Loucy (cell line): Measurements from ENCODE around the gene SPTSSA.

Source experiments
- EZH2phosphoT487 ChIP-seq: fragments of 200-600 bp; IDR thresholded peaks from 2 replicates; pipeline ENCODE4 v1.6.1; 2018; ENCODE audit warnings: antibody characterized with exemption, mild to moderate bottlenecking, moderate library complexity, borderline replicate concordance
- TF ChIP-seq, protein P1 (sequence below): fragments of 200-600 bp; sonication (generic); conservative IDR thresholded peaks from 2 replicates; pipeline ENCODE4 v1.5.1; 2014; ENCODE audit warnings: mild to moderate bottlenecking, antibody characterized with exemption, low read length

DNA sequence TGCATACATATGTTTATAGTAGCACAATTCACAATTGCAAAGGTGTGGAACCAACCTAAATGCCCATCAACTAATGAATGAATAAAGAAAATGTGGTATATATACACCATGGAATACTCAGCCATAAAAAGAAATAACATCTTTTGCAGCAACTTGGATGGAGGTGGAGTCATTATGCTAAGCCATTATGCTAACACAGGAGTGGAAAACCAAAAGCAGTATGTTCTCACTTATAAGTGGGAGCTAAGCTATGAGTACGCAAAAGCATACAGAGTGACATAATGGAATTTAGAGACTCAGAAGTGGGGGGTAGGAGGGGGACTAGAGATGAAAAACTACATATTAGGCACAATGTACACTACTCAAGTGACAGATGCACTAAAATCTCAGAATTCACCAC is 16.2 kb upstream of the SPTSSA start:
- TF ChIP-seq, protein P1, sequence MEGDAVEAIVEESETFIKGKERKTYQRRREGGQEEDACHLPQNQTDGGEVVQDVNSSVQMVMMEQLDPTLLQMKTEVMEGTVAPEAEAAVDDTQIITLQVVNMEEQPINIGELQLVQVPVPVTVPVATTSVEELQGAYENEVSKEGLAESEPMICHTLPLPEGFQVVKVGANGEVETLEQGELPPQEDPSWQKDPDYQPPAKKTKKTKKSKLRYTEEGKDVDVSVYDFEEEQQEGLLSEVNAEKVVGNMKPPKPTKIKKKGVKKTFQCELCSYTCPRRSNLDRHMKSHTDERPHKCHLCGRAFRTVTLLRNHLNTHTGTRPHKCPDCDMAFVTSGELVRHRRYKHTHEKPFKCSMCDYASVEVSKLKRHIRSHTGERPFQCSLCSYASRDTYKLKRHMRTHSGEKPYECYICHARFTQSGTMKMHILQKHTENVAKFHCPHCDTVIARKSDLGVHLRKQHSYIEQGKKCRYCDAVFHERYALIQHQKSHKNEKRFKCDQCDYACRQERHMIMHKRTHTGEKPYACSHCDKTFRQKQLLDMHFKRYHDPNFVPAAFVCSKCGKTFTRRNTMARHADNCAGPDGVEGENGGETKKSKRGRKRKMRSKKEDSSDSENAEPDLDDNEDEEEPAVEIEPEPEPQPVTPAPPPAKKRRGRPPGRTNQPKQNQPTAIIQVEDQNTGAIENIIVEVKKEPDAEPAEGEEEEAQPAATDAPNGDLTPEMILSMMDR: no peak
- no peak for TF ChIP-seq EZH2phosphoT487
